Esophagus squamous epithelium (tissue), 5 donors: ENCODE data around the gene ABCA12. TPM values are rescaled to one million over a fixed set of nuclear protein-coding genes. Genes with fewer than 3 reads are reported as not detected.
"Not testable (repeated sequence)": the region's sequence is repeated elsewhere in the genome, so short reads cannot be mapped to it uniquely, and the experiment has no call there.

Experiments used
- DNase-seq: peaks from one replicate; lab custom pipeline; 2025; lab: John Stamatoyannopoulos, UW
- H3K27ac ChIP-seq, 4 donors: fragments of 200-600 bp; sonication (generic); one replicate each; pipeline ENCODE4 v1.5.1; 2016 to 2019; ENCODE audit warnings: mild to moderate bottlenecking in 1 of 4
- H3K27me3 ChIP-seq, 4 donors: fragments of 200-600 bp; sonication (generic); 1 replicate in 3 of 4; 2 replicates in 1 of 4; pipeline versions ENCODE4 v1.5.1 to v1.6.0; 2017 to 2021; ENCODE audit warnings: antibody characterized with exemption in 1 of 4
- H3K36me3 ChIP-seq, 3 donors: fragments of 200-600 bp; sonication (generic); one replicate each; pipeline ENCODE4 v1.5.1; 2016 to 2019
- H3K4me1 ChIP-seq, 3 donors: fragments of 200-600 bp; sonication (generic); one replicate each; pipeline ENCODE4 v1.5.1; 2017 to 2019
- H3K4me3 ChIP-seq, 4 donors: fragments of 200-600 bp; sonication (generic); 1 replicate in 3 of 4; 2 replicates in 1 of 4; pipeline ENCODE4 v1.5.1; 2016 to 2019; ENCODE audit warnings: mild to moderate bottlenecking in 2 of 4, moderate library complexity in 1 of 4
- H3K9me3 ChIP-seq, 3 donors: fragments of 200-600 bp; sonication (generic); one replicate each; pipeline ENCODE4 v1.5.1; 2016 to 2019
- POLR2A ChIP-seq, 4 donors: fragments of 450-650 bp; IDR thresholded peaks; one replicate each; pipeline ENCODE4 v1.6.1; 2017; ENCODE audit warnings: antibody characterized with exemption in 4 of 4, mild to moderate bottlenecking in 4 of 4, moderate library complexity in 3 of 4
- WGBS, 2 donors: methylation state at CpG; one replicate each; pipeline ENCODE4 v1.1.5; 2018; 5-methylcytosine and 5-hydroxymethylcytosine counted together
- intact Hi-C: fragments of 100-400 bp; cut with DNase I; formaldehyde crosslinking; loops from one replicate; pipeline ENCODE4 v1.15.0; 2022
- total RNA-seq, 4 donors: library from RNA; depleted of rRNA; stranded (reverse); fragments of >200 nt; gene quantifications; one replicate each; pipeline ENCODE4 v1.1.0, GENCODE V29; 2016
- TF ChIP-seq, protein P1 (sequence below), 6 experiments: fragments of 450-650 bp in 4 of 6; fragments of 200-600 bp in 2 of 6; sonication (generic) in 2 of 6; IDR thresholded peaks; one replicate each; pipeline ENCODE4 v1.5.1; 2016 to 2019; ENCODE audit warnings: antibody characterized with exemption in 6 of 6, mild to moderate bottlenecking in 4 of 6, moderate library complexity in 4 of 6
- donor health status: DM: yes; HTN: yes; CAD: no.

ABCA12 gene
- total RNA-seq, 4 donors from 2014 or later = 1.5 to 45.7 (median 3.8) TPM

DNA sequence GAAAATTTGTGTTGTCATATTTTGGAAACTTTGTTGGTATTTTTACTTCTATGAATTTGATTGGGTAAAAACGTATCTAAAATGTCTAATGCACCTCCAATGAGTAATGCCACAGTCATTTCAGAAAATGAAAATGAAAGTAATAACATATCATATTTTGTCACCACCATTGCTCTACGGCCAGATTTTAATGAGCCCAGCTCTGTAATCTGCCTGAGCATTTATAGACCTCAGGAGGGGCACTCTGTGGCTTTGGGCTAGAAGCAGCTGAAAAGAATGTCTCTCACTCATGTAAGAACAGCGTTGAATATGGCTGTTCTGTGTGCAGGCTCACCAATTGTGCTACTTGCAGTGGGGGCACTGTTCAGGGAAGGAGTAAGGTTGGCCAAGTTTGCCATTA lies 32.7 kb upstream of the ABCA12 start:
- no peaks in the 10 kb centered on the region for H3K36me3 ChIP-seq
- no peaks in the 10 kb centered on the region for H3K27me3 ChIP-seq
- no peak for DNase-seq
- H3K27ac ChIP-seq = no peak overlapping the region
- no peaks in the 10 kb centered on the region for H3K9me3 ChIP-seq
- WGBS, 2 donors = 26% methylated on average over 3 of the region's 3 CpGs
- H3K4me1 ChIP-seq = peaks cover 0 to 14% (median 0%) of the 10 kb centered on the region in 3 donors
- intact Hi-C loops = no loop called here
- H3K4me3 ChIP-seq = peak overlapping the region in 1 of 4 donors; percentile 41
- TF ChIP-seq, protein P1, sequence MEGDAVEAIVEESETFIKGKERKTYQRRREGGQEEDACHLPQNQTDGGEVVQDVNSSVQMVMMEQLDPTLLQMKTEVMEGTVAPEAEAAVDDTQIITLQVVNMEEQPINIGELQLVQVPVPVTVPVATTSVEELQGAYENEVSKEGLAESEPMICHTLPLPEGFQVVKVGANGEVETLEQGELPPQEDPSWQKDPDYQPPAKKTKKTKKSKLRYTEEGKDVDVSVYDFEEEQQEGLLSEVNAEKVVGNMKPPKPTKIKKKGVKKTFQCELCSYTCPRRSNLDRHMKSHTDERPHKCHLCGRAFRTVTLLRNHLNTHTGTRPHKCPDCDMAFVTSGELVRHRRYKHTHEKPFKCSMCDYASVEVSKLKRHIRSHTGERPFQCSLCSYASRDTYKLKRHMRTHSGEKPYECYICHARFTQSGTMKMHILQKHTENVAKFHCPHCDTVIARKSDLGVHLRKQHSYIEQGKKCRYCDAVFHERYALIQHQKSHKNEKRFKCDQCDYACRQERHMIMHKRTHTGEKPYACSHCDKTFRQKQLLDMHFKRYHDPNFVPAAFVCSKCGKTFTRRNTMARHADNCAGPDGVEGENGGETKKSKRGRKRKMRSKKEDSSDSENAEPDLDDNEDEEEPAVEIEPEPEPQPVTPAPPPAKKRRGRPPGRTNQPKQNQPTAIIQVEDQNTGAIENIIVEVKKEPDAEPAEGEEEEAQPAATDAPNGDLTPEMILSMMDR (IDR thresholded peaks at IDR 0.05) = no peak
- no peak for TF ChIP-seq POLR2A (IDR thresholded peaks at IDR 0.05)

DNA sequence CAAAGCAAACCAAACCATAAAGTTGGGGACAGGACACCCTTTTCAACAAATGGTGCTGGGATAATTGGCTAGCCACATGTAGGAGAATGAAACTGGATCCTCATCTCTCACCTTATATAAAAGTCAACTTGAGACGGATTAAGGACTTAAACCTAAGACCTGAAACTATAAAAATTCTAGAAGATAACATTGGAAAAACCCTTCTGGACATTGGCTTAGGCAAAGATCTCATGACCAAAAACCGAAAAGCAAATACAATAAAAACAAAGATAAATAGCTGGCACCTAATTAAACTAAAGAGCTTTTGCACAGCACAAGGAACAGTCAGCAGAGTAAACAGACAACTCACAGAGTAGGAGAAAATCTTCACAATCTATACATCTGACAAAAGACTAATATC lies 28.1 kb upstream of the ABCA12 start:
- DNase-seq, H3K4me3 ChIP-seq, intact Hi-C loops, H3K27ac ChIP-seq, H3K27me3 ChIP-seq, H3K9me3 ChIP-seq, H3K36me3 ChIP-seq: not testable (repeated sequence)
- H3K4me1 ChIP-seq = peaks cover 0 to 11% (median 0%) of the 10 kb centered on the region in 3 donors
- WGBS, 2 donors = 55 to 83% methylated on average over 2 of the region's 2 CpGs

DNA sequence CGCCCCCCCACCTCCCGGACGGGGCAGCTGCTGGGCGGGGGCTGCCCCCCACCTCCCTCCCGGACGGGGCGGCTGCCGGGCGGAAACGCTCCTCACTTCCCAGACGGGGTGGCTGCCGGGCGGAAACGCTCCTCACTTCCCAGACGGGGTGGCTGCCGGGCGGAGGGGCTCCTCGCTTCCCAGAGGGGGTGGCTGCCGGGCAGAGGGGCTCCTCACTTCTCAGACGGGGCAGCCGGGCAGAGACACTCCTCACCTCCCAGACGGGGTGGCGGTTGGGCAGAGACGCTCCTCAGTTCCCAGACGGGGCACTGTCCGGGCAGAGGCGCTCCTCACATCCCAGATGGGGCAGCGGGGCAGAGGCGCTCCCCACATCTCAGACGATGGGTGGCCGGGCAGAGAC lies 24.9 kb upstream of the ABCA12 start:
- H3K27ac ChIP-seq, DNase-seq, intact Hi-C loops, H3K9me3 ChIP-seq, H3K36me3 ChIP-seq, H3K4me3 ChIP-seq, H3K27me3 ChIP-seq: not testable (repeated sequence)
- no CpG with 5 or more reads among the region's 31 CpGs for WGBS, 2 donors
- H3K4me1 ChIP-seq = peaks cover 0 to 16% (median 0%) of the 10 kb centered on the region in 3 donors

DNA sequence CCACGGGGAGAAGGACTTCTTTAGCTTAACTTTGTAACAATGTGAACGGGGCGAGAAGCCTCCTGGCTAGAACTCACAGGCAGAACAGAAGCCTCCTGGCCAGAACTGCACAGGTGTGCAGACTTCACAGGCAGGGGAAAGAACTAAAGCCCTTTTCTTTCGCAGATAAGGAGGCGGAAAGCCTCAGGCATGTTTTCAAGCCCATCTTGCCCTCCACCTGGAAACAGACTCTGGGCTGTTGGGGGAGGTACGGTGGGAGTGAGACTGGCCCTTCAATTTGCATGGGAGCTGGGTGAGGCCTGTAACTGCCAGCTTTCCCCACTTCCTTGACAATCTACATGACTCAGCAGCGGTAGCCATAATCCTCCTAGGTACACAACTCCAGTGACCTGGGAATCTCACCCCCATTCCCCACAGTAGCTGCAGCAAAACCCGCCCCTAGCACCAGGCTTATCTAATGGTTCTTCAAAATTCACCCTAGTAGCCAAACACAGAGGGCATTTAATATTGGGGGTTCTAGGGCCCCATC lies 22.9 kb upstream of the ABCA12 start:
- DNase-seq = no peak
- H3K27ac ChIP-seq = peak overlapping the region in 1 of 4 donors; percentile 3
- H3K4me1 ChIP-seq = peaks cover 0 to 16% (median 0%) of the 10 kb centered on the region in 3 donors
- H3K36me3 ChIP-seq = no peaks in the 10 kb centered on the region
- H3K27me3 ChIP-seq = no peaks in the 10 kb centered on the region
- no peaks in the 10 kb centered on the region for H3K9me3 ChIP-seq
- 57 to 59% methylated on average over 8 of the region's 8 CpGs for WGBS, 2 donors
- no peak overlapping the region for H3K4me3 ChIP-seq
- TF ChIP-seq, protein P1 (IDR thresholded peaks at IDR 0.05) = no peak
- no peak for TF ChIP-seq POLR2A (IDR thresholded peaks at IDR 0.05)
- intact Hi-C loops = no loop called here

DNA sequence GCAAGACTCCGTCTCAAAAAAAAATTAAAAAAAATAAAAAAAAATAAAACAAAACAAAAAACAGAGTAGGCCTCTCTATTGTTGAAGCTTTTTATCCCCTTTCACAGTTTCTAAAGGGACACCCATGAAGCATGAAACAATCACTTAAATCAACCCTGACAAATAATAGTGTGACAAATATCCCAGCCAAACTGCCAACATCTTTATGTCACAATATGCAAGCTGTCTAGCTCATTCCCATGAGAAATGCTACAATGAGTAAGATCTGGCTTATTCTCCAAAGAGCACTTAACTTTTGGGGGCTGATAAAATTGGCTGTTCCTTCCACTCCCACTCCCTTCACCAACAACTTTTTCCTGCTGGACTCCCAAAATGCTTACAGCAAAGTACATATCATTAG lies 21.7 kb upstream of the ABCA12 start:
- WGBS, 2 donors = 86% methylated on average over 1 of the region's 1 CpG
- intact Hi-C loops = no loop called here
- no peaks in the 10 kb centered on the region for H3K27me3 ChIP-seq

DNA sequence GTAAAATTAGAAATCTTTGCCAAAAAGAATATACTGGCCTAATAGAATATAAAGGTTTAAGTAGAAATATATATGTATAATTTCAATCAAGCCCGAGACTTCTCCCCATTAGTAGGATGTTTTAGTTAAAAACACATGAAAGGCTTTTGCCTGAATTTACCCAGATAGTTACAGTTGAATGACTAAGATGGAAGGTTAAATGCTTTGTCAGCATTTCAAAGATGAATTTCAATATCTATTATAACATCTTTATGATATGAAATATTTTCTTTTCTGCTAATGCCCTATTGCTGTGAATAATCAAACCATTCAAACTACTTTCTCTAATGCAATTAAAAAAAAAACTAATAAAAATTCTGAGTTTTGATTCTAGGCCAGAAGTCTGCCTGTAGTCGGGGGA lies 18.0 kb upstream of the ABCA12 start:
- 74 to 76% methylated on average over 2 of the region's 2 CpGs for WGBS, 2 donors
- no peak overlapping the region for H3K27ac ChIP-seq
- no peaks in the 10 kb centered on the region for H3K36me3 ChIP-seq
- H3K9me3 ChIP-seq = no peaks in the 10 kb centered on the region
- no peak for TF ChIP-seq POLR2A (IDR thresholded peaks at IDR 0.05)
- TF ChIP-seq, protein P1 (IDR thresholded peaks at IDR 0.05) = no peak
- intact Hi-C loops = no loop called here
- no peak overlapping the region for H3K4me3 ChIP-seq
- no peak for DNase-seq
- no peaks in the 10 kb centered on the region for H3K27me3 ChIP-seq
- peaks cover 0 to 12% (median 0%) of the 10 kb centered on the region in 3 donors for H3K4me1 ChIP-seq

More for the DNA sequence above, 21.7 kb upstream of the ABCA12 start:
- Histone ChIP-seq H3K4me3 (no peak overlapping the region), H3K27ac (no peak overlapping the region), H3K4me1 (peaks cover 0 to 16% (median 0%) of the 10 kb centered on the region in 3 donors), H3K36me3 (no peaks in the 10 kb centered on the region), H3K9me3 (no peaks in the 10 kb centered on the region)
- no peak for DNase-seq
- TF ChIP-seq POLR2A (IDR thresholded peaks at IDR 0.05) = no peak
- TF ChIP-seq, protein P1 (IDR thresholded peaks at IDR 0.05) = no peak
